ENCODE data around the gene NOS1AP.
"Not testable (repeated sequence)": the region's sequence is repeated elsewhere in the genome, so short reads cannot be mapped to it uniquely, and the experiment has no call there.

The NOS1AP gene

DNA sequence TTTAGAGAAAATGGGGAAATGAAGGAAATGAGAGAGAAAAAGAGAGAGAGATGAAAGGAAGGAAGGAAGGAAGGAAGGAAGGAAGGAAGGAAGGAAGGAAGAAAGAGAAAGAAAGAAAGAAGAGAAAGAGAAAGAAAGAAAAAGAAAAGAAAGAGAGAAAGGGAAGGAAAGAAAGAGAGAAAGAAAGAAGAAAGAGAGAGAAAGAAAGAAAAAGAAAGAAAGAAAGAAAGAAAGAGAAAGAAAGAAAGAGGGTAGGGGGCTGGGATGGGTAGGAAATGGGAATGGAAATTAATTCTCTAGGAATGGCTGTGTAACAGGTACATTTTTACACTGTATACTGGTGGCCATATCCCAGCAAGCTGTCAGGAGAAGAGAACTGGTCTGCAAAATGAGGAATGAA, 346.7 kb downstream of the NOS1AP start:
- no peak for DNase-seq (ENCODE audit: low spot score)

DNA sequence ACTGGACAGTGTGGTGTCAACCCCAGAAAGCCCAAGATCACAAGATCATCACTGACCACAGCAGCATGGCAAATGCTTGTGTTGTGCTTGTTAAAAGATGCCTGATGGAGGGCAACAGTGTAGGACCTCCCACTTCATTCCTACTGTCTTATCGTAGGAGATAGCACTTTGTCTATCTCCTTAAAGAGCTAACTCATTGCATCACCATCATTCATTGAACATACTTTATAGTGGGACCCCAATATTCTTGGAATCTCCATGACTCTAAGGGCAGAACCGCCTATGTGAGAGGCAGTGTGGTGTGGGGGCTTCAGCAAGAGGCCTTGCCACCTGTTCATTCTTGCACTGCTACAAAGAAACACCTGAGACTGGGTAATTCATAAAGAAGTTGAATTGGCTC, 347.4 kb downstream of the NOS1AP start:
- DNase-seq (ENCODE audit: low spot score): no peak

DNA sequence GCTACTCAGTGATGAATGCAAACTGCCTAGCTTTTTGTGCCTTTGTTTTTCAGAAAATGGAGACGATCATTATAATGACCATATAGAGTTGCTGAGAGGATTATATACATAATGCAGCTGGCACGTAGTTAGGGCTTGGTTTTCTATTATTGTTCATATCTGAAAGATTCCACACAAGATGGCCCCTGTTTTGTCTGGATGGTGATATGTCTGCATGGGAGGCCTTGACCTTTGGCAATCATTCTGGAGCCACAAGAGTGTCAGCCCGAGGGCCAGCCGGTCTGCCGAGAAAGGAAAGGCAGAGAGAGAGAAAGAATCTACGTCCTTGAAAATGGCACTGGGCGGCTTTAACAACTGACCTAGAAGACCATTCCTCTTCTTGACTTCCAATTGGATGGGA, 348.2 kb downstream of the NOS1AP start:
- DNase-seq (ENCODE audit: low spot score): no peak

DNA sequence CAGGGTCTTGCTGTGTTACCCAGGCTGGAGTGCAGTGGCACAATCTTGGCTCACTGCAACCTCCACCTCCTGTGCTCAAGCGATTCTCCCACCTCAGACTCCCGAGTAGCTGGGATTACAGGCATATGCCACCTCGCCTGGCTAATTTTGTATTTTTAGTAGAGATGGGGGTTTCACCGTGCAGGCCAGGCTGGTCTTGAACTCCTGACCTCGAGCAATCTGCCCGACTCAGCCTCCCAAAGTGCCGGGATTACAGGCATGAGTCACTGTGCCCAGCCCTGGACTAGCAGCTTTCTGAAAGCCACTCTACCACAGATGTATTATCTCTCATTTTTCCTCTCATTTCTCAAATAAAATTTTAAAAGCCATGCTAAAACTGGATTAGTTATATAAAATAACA, 349.1 kb downstream of the NOS1AP start:
- DNase-seq (ENCODE audit: low spot score): not testable (repeated sequence)

DNA sequence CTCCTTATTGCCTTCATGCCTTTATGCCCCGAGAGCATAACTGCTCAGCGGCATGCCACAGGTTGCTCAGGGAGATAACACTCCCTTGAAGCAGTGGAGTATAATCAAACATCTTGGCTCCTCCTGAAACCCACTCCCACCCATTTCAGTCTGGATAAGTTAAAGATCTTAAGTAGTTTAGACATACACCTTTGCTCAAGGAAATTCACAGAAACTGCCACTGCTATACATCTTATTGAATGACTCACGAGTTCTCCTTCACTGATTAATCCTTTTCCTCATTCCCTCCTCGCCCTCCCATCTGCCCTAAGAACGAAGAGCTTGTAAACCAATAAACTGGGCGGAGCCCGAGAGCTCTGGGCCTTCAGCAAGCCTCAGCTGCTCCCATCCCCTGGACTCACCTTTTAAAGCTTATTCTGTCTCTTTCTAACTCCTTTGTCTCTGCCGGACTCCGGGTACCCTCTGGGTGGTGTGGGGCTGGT, 350.0 kb downstream of the NOS1AP start:
- DNase-seq (ENCODE audit: low spot score): not testable (repeated sequence)
